ENCODE data around the gene COL9A3. TPM values are rescaled to one million over a fixed set of nuclear protein-coding genes. Genes with fewer than 3 reads are reported as not detected.

The COL9A3 gene
- total RNA-seq, 1 donor: not detected

- H3K27me3 ChIP-seq (ENCODE audit: insufficient read depth, low read length): no peaks in the 10 kb centered on the region
- peaks cover 17% of the 10 kb centered on the region for H3K4me1 ChIP-seq (ENCODE audit: insufficient read depth, low read length)
- peaks cover 21% of the 10 kb centered on the region for H3K36me3 ChIP-seq (ENCODE audit: insufficient read depth, low read length)
- no peak overlapping the region for H3K4me3 ChIP-seq (ENCODE audit: insufficient read depth, low read length)
- no peak for TF ChIP-seq CTCF (IDR thresholded peaks at IDR 0.05; ENCODE audit: extremely low read depth, low read depth, low read length)
- no peak for DNase-seq (ENCODE audit: insufficient read length, low spot score, missing footprints)
- H2AFZ ChIP-seq (ENCODE audit: low read length): no peak overlapping the region
- peaks cover 24% of the 10 kb centered on the region for H4K20me1 ChIP-seq (ENCODE audit: insufficient read depth, low read length)
- H3K4me2 ChIP-seq (ENCODE audit: insufficient read depth, low read length): no peak overlapping the region
- no peak overlapping the region for H3K27ac ChIP-seq (ENCODE audit: low read depth, low read length)
- H3K79me2 ChIP-seq (ENCODE audit: insufficient read depth, low read length): peaks cover 24% of the 10 kb centered on the region
- no peaks in the 10 kb centered on the region for H3K9me3 ChIP-seq (ENCODE audit: low read depth, low read length)
These were observed 14.7 kb upstream of the COL9A3 start for GRCh38 chr20:62802026-62802712.

- no peak for TF ChIP-seq CTCF (IDR thresholded peaks at IDR 0.05; ENCODE audit: extremely low read depth, low read depth, low read length)
- Histone ChIP-seq H4K20me1 (ENCODE audit: insufficient read depth, low read length) (peaks cover 33% of the 10 kb centered on the region), H3K27me3 (ENCODE audit: insufficient read depth, low read length) (no peaks in the 10 kb centered on the region), H3K4me3 (ENCODE audit: insufficient read depth, low read length) (peak overlapping the region; percentile 87), H3K4me1 (ENCODE audit: insufficient read depth, low read length) (peaks cover 14% of the 10 kb centered on the region), H3K79me2 (ENCODE audit: insufficient read depth, low read length) (peaks cover 29% of the 10 kb centered on the region), H3K36me3 (ENCODE audit: insufficient read depth, low read length) (peaks cover 26% of the 10 kb centered on the region), H3K9me3 (ENCODE audit: low read depth, low read length) (no peaks in the 10 kb centered on the region), H3K27ac (ENCODE audit: low read depth, low read length) (no peak overlapping the region), H3K4me2 (ENCODE audit: insufficient read depth, low read length) (peak overlapping the region; percentile 74), H2AFZ (ENCODE audit: low read length) (peak overlapping the region; percentile 80)
- DNase-seq (ENCODE audit: insufficient read length, low spot score, missing footprints): peak; percentile 97
These were observed 12.7 kb upstream of the COL9A3 start for GRCh38 chr20:62804021-62804626.

- H3K27ac ChIP-seq (ENCODE audit: low read depth, low read length): peak within 1 kb of the TSS; percentile 61
- H3K79me2 ChIP-seq (ENCODE audit: insufficient read depth, low read length): peaks cover 32% of the 10 kb centered on the region
- no peak for TF ChIP-seq CTCF (IDR thresholded peaks at IDR 0.05; ENCODE audit: extremely low read depth, low read depth, low read length)
- peaks cover 14% of the 10 kb centered on the region for H3K4me1 ChIP-seq (ENCODE audit: insufficient read depth, low read length)
- peak within 1 kb of the TSS; percentile 80 for H2AFZ ChIP-seq (ENCODE audit: low read length)
- peak; percentile 99 for DNase-seq (ENCODE audit: insufficient read length, low spot score, missing footprints)
- no peaks in the 10 kb centered on the region for H3K9me3 ChIP-seq (ENCODE audit: low read depth, low read length)
- peak within 1 kb of the TSS; percentile 88 for H3K4me2 ChIP-seq (ENCODE audit: insufficient read depth, low read length)
- H4K20me1 ChIP-seq (ENCODE audit: insufficient read depth, low read length): peaks cover 39% of the 10 kb centered on the region
- H3K4me3 ChIP-seq (ENCODE audit: insufficient read depth, low read length): peak within 1 kb of the TSS; percentile 87
- H3K27me3 ChIP-seq (ENCODE audit: insufficient read depth, low read length): no peaks in the 10 kb centered on the region
- H3K36me3 ChIP-seq (ENCODE audit: insufficient read depth, low read length): peaks cover 26% of the 10 kb centered on the region
These were observed 12.2 kb upstream of the COL9A3 start, which contains the start of gene OGFR for GRCh38 chr20:62804627-62805154. OGFR (plus strand) TSS chr20:62804835; CDS start chr20:62804860, 25 bp downstream.

- H3K79me2 ChIP-seq (ENCODE audit: insufficient read depth, low read length): peaks cover 32% of the 10 kb centered on the region
- no peak for TF ChIP-seq CTCF (IDR thresholded peaks at IDR 0.05; ENCODE audit: extremely low read depth, low read depth, low read length)
- peak overlapping the region; percentile 88 for H3K4me2 ChIP-seq (ENCODE audit: insufficient read depth, low read length)
- H3K36me3 ChIP-seq (ENCODE audit: insufficient read depth, low read length): peaks cover 27% of the 10 kb centered on the region
- H3K27ac ChIP-seq (ENCODE audit: low read depth, low read length): peak overlapping the region; percentile 61
- H3K4me3 ChIP-seq (ENCODE audit: insufficient read depth, low read length): peak overlapping the region; percentile 87
- no peaks in the 10 kb centered on the region for H3K9me3 ChIP-seq (ENCODE audit: low read depth, low read length)
- peak; percentile 97 for DNase-seq (ENCODE audit: insufficient read length, low spot score, missing footprints)
- no peaks in the 10 kb centered on the region for H3K27me3 ChIP-seq (ENCODE audit: insufficient read depth, low read length)
- peaks cover 43% of the 10 kb centered on the region for H4K20me1 ChIP-seq (ENCODE audit: insufficient read depth, low read length)
- peaks cover 14% of the 10 kb centered on the region for H3K4me1 ChIP-seq (ENCODE audit: insufficient read depth, low read length)
- peak overlapping the region; percentile 51 for H2AFZ ChIP-seq (ENCODE audit: low read length)
These were observed 11.6 kb upstream of the COL9A3 start for GRCh38 chr20:62805155-62805710.
